Measurements from ENCODE around the gene TMEM9.

GRCh38 chr1:201140941-201141260 lies 13.4 kb downstream of the TMEM9 start:
- no peak for TF ChIP-seq POLR2A (IDR thresholded peaks at IDR 0.05; ENCODE audit: low read depth, low read length)
- no peak for TF ChIP-seq POLR2AphosphoS5 (IDR thresholded peaks at IDR 0.05; ENCODE audit: low read depth, low read length)
